Hepatocyte (in vitro differentiated cells): ENCODE measurements around the gene UTP25. TPM values are rescaled to one million over a fixed set of nuclear protein-coding genes. Genes with fewer than 3 reads are reported as not detected.

ENCODE experiments used
- DNase-seq: peaks from one replicate; pipeline ENCODE4 v3.0.0-alpha.2; 2016; ENCODE audit warnings: low spot score
- H2AFZ ChIP-seq: fragments of 200-600 bp; sonication (generic); 2 replicates; pipeline ENCODE4 v1.6.0; 2016; ENCODE audit warnings: antibody characterized with exemption, mild to moderate bottlenecking
- H3K27ac ChIP-seq: fragments of 200-600 bp; sonication (generic); 2 replicates; pipeline ENCODE4 v1.5.1; 2016; ENCODE audit warnings: mild to moderate bottlenecking
- H3K27me3 ChIP-seq: fragments of 200-600 bp; sonication (generic); 2 replicates; pipeline ENCODE4 v1.6.1; 2016
- H3K36me3 ChIP-seq: fragments of 200-600 bp; sonication (generic); replicated peaks from 2 replicates; pipeline ENCODE4 v1.5.1; 2016; ENCODE audit warnings: low read depth; ENCODE audit not compliant: insufficient read depth
- H3K4me1 ChIP-seq: fragments of 200-600 bp; sonication (generic); 2 replicates; pipeline ENCODE4 v1.5.1; 2016; ENCODE audit warnings: mild to moderate bottlenecking, moderate library complexity; ENCODE audit not compliant: insufficient read depth
- H3K4me2 ChIP-seq: fragments of 200-600 bp; sonication (generic); 2 replicates; pipeline ENCODE4 v1.6.0; 2016
- H3K4me3 ChIP-seq: fragments of 200-600 bp; sonication (generic); 2 replicates; pipeline ENCODE4 v1.5.1; 2016; ENCODE audit warnings: mild to moderate bottlenecking
- H3K79me2 ChIP-seq: fragments of 200-600 bp; sonication (generic); 2 replicates; pipeline ENCODE4 v1.6.0; 2017; ENCODE audit warnings: mild to moderate bottlenecking
- H3K9me2 ChIP-seq: fragments of 200-600 bp; sonication (generic); replicated peaks from 2 replicates; pipeline ENCODE4 v1.6.0; 2017; ENCODE audit warnings: mild to moderate bottlenecking; ENCODE audit not compliant: insufficient read depth
- H3K9me3 ChIP-seq: fragments of 200-600 bp; sonication (generic); 2 replicates; pipeline ENCODE4 v1.5.1; 2016; ENCODE audit warnings: low read depth, mild to moderate bottlenecking
- H4K20me1 ChIP-seq: fragments of 200-600 bp; sonication (generic); 2 replicates; pipeline ENCODE4 v1.6.0; 2016; ENCODE audit warnings: mild to moderate bottlenecking; ENCODE audit not compliant: insufficient read depth, poor library complexity, severe bottlenecking
- CTCF ChIP-seq: fragments of 200-600 bp; sonication (generic); IDR thresholded peaks from 2 replicates; pipeline ENCODE4 v1.5.1; 2016; ENCODE audit warnings: antibody characterized with exemption, mild to moderate bottlenecking; ENCODE audit not compliant: poor library complexity
- EZH2 ChIP-seq: fragments of 200-600 bp; sonication (generic); IDR thresholded peaks from 2 replicates; pipeline ENCODE4 v1.6.1; 2016; ENCODE audit warnings: antibody characterized with exemption, mild to moderate bottlenecking, borderline replicate concordance
- EZH2phosphoT487 ChIP-seq: fragments of 200-600 bp; sonication (generic); IDR thresholded peaks from one replicate; pipeline ENCODE4 v1.6.1; 2018; ENCODE audit warnings: antibody characterized with exemption, mild to moderate bottlenecking, low read depth, moderate library complexity; ENCODE audit not compliant: unreplicated experiment, severe bottlenecking
- WGBS: methylation state at CpG from one replicate; pipeline ENCODE4 v1.1.6; 2016; ENCODE audit warnings: low lambda C conversion rate; ENCODE audit errors: missing lambda C conversion rate; 5-methylcytosine and 5-hydroxymethylcytosine counted together
- polyA plus RNA-seq: library from polyadenylated mRNA; unstranded; fragments of >200 nt; fragmentation: Nextera tagmentation; extraction: Ambion mirVana; gene quantifications from 2 replicates; pipeline ENCODE4 v1.2.1, GENCODE V29; 2016
- total RNA-seq: library from RNA; depleted of rRNA; stranded (reverse); fragments of >200 nt; gene quantifications from 2 replicates; pipeline ENCODE4 v1.2.3, GENCODE V29; 2014

UTP25 gene
- total and polyA plus RNA-seq, 2 experiments from 2014 or later = 3.2 to 8.0 TPM

- Histone ChIP-seq H3K79me2 (no peaks in the 10 kb centered on the region), H3K36me3 (no peaks in the 10 kb centered on the region), H2AFZ (no peak overlapping the region), H3K27me3 (no peaks in the 10 kb centered on the region), H3K4me2 (no peak overlapping the region), H3K27ac (no peak overlapping the region), H3K4me1 (peaks cover 5% of the 10 kb centered on the region), H3K4me3 (no peak overlapping the region), H3K9me3 (no peaks in the 10 kb centered on the region), H4K20me1 (no peaks in the 10 kb centered on the region), H3K9me2 (no peaks in the 10 kb centered on the region)
- WGBS = 75% methylated on average over 2 of the region's 2 CpGs
- TF ChIP-seq CTCF (no peak), EZH2 (no peak), EZH2phosphoT487 (no peak)
- DNase-seq = no peak
Observed at GRCh38 chr1:209871430-209871829, 43.7 kb downstream of the UTP25 start.

- Histone ChIP-seq H3K4me1 (peaks cover 5% of the 10 kb centered on the region), H3K27ac (peak overlapping the region; percentile 67), H4K20me1 (no peaks in the 10 kb centered on the region), H3K4me2 (no peak overlapping the region), H3K9me2 (no peaks in the 10 kb centered on the region), H3K27me3 (no peaks in the 10 kb centered on the region), H3K4me3 (no peak overlapping the region), H3K9me3 (no peaks in the 10 kb centered on the region), H3K79me2 (no peaks in the 10 kb centered on the region), H3K36me3 (no peaks in the 10 kb centered on the region), H2AFZ (no peak overlapping the region)
- no peak for TF ChIP-seq EZH2phosphoT487
- no peak for TF ChIP-seq EZH2
- WGBS = 54% methylated on average over 3 of the region's 3 CpGs
- DNase-seq = no peak
Observed at GRCh38 chr1:209873067-209873799, 45.5 kb downstream of the UTP25 start.

- no peak overlapping the region for H2AFZ ChIP-seq
- H3K9me3 ChIP-seq = no peaks in the 10 kb centered on the region
- no peak for TF ChIP-seq EZH2phosphoT487
- no peak for TF ChIP-seq EZH2
- peak; percentile 28 for TF ChIP-seq CTCF
- H3K27ac ChIP-seq = no peak overlapping the region
- 45% methylated on average over 7 of the region's 7 CpGs for WGBS
- H3K4me1 ChIP-seq = no peaks in the 10 kb centered on the region
- H3K36me3 ChIP-seq = no peaks in the 10 kb centered on the region
- no peaks in the 10 kb centered on the region for H4K20me1 ChIP-seq
- no peak overlapping the region for H3K4me2 ChIP-seq
- no peaks in the 10 kb centered on the region for H3K79me2 ChIP-seq
- peak; percentile 46 for DNase-seq
- H3K9me2 ChIP-seq = no peaks in the 10 kb centered on the region
- H3K27me3 ChIP-seq = peaks cover 11% of the 10 kb centered on the region
- H3K4me3 ChIP-seq = no peak overlapping the region
Observed at GRCh38 chr1:209875515-209875914, 47.7 kb downstream of the UTP25 start.

GRCh38 chr1:209876078-209876800 is 48.5 kb downstream of the UTP25 start:
- TF ChIP-seq EZH2 (no peak), CTCF (no peak)
- no peak for DNase-seq
- no peaks in the 10 kb centered on the region for H3K9me2 ChIP-seq
- H3K4me1 ChIP-seq = no peaks in the 10 kb centered on the region
- no peaks in the 10 kb centered on the region for H4K20me1 ChIP-seq
- no peak overlapping the region for H3K4me2 ChIP-seq
- H3K4me3 ChIP-seq = no peak overlapping the region
- WGBS = 64% methylated on average over 6 of the region's 6 CpGs
- no peaks in the 10 kb centered on the region for H3K79me2 ChIP-seq
- H3K27me3 ChIP-seq = peaks cover 12% of the 10 kb centered on the region
- H3K9me3 ChIP-seq = no peaks in the 10 kb centered on the region
- H3K36me3 ChIP-seq = no peaks in the 10 kb centered on the region
- H2AFZ ChIP-seq = no peak overlapping the region
- H3K27ac ChIP-seq = no peak overlapping the region
